PC-3 (cell line): ENCODE results near the gene CUL4A. TPM values are rescaled to one million over a fixed set of nuclear protein-coding genes. Genes with fewer than 3 reads are reported as not detected.
"Not testable (repeated sequence)": the region's sequence is repeated elsewhere in the genome, so short reads cannot be mapped to it uniquely, and the experiment has no call there.

Experiments used
- ATAC-seq: fragments of 200-7000 bp; cut with Tn5 transposase; 2 replicates; pipeline ENCODE4 v1.9.1; 2020; ENCODE audit warnings: mild to moderate bottlenecking, moderate library complexity
- BruUV-seq: library from RNA; stranded (reverse); fragments of 400-500 nt; replicated peaks from 2 replicates; lab custom pipeline; 2021; lab: Mats Ljungman, UMichigan
- CTCF ChIA-PET: fragments of 300-600 bp; sonication (Branson Sonifier 250); formaldehyde crosslinking; loops from one replicate; lab custom pipeline; 2022; ENCODE audit warnings: antibody characterized with exemption; lab: Charles Lee
- POLR2A ChIA-PET: fragments of 300-600 bp; sonication (Branson Sonifier 250); formaldehyde crosslinking; loops from one replicate; lab custom pipeline; 2022; ENCODE audit warnings: antibody characterized with exemption; ENCODE audit not compliant: unreplicated experiment; lab: Charles Lee
- DNase-seq: peaks from one replicate; pipeline ENCODE4 v3.0.0-alpha.2; 2015
- H2AFZ ChIP-seq: fragments of 300-600 bp; sonication (generic); 2 replicates; pipeline ENCODE4 v1.6.0; 2016; ENCODE audit warnings: antibody characterized with exemption, low read length
- H3F3A ChIP-seq: fragments of 300-600 bp; sonication (generic); one replicate; pipeline ENCODE4 v1.6.0; 2017; ENCODE audit warnings: antibody characterized with exemption, low read length, control low read depth, mild to moderate bottlenecking; ENCODE audit not compliant: unreplicated experiment
- H3K27ac ChIP-seq: fragments of 300-600 bp; sonication (generic); 2 replicates; pipeline ENCODE4 v1.5.1; 2016; ENCODE audit warnings: mild to moderate bottlenecking, low read length
- H3K27me3 ChIP-seq: fragments of 300-600 bp; sonication (generic); 2 replicates; pipeline ENCODE4 v1.6.1; 2016; ENCODE audit warnings: low read length, mixed read lengths
- H3K36me3 ChIP-seq: fragments of 300-600 bp; sonication (generic); 2 replicates; pipeline ENCODE4 v1.6.1; 2016; ENCODE audit warnings: low read depth, mixed run types, low read length, mixed read lengths
- H3K4me1 ChIP-seq: fragments of 300-600 bp; sonication (generic); 2 replicates; pipeline ENCODE4 v1.5.1; 2016; ENCODE audit warnings: low read length; ENCODE audit not compliant: insufficient read depth
- H3K4me2 ChIP-seq: fragments of 300-600 bp; sonication (generic); 2 replicates; pipeline ENCODE4 v1.6.0; 2016; ENCODE audit warnings: low read length
- H3K4me3 ChIP-seq: fragments of 300-600 bp; sonication (generic); 2 replicates; pipeline ENCODE4 v1.5.1; 2016; ENCODE audit warnings: mild to moderate bottlenecking, low read length, mixed read lengths
- H3K79me2 ChIP-seq: fragments of 300-600 bp; sonication (generic); 2 replicates; pipeline ENCODE4 v1.6.1; 2017; ENCODE audit warnings: low read length, mixed read lengths
- H3K9ac ChIP-seq: fragments of 300-600 bp; sonication (generic); 2 replicates; pipeline ENCODE4 v1.6.0; 2016; ENCODE audit warnings: mild to moderate bottlenecking, low read length
- H3K9me2 ChIP-seq: fragments of 300-600 bp; sonication (generic); replicated peaks from 2 replicates; pipeline ENCODE4 v1.6.1; 2016; ENCODE audit warnings: mixed run types, low read length, mixed read lengths
- H3K9me3 ChIP-seq: fragments of 300-600 bp; sonication (generic); 2 replicates; pipeline ENCODE4 v1.6.1; 2016; ENCODE audit warnings: low read length, mixed read lengths
- H4K20me1 ChIP-seq: fragments of 300-600 bp; sonication (generic); 2 replicates; pipeline ENCODE4 v1.6.1; 2016; ENCODE audit warnings: low read length, mixed read lengths
- EZH2 ChIP-seq: fragments of 300-600 bp; sonication (generic); IDR thresholded peaks from one replicate; pipeline ENCODE4 v1.6.1; 2017; ENCODE audit warnings: antibody characterized with exemption, mild to moderate bottlenecking, low read length; ENCODE audit not compliant: unreplicated experiment
- EZH2phosphoT487 ChIP-seq: fragments of 300-600 bp; sonication (generic); IDR thresholded peaks from 2 replicates; pipeline ENCODE4 v1.6.1; 2018; ENCODE audit warnings: mild to moderate bottlenecking, antibody characterized with exemption, low read length, borderline replicate concordance
- intact Hi-C: fragments of 100-400 bp; cut with micrococcal nuclease; formaldehyde crosslinking; loops from 2 replicates; pipeline ENCODE4 v1.9.0; 2023
- total RNA-seq: library from RNA; depleted of rRNA; stranded (reverse); fragments of >200 nt; gene quantifications from 2 replicates; pipeline ENCODE4 v1.2.3, GENCODE V29; 2014
- TF ChIP-seq, protein P1 (sequence below): fragments of 300-600 bp; sonication (generic); conservative IDR thresholded peaks from 2 replicates; pipeline ENCODE4 v1.5.1; 2017; ENCODE audit warnings: antibody characterized with exemption, low read depth, mild to moderate bottlenecking, low read length

The CUL4A gene
- total RNA-seq, 1 experiment from 2014 or later, result 82.4 TPM

- no peaks in the 10 kb centered on the region for H3K27me3 ChIP-seq
- H4K20me1 ChIP-seq, result no peaks in the 10 kb centered on the region
- no peak overlapping the region for H3K4me2 ChIP-seq
- H3K4me3 ChIP-seq, result no peak overlapping the region
- no peak for DNase-seq
- H2AFZ ChIP-seq, result no peak overlapping the region
- H3F3A ChIP-seq, result no peaks in the 10 kb centered on the region
- ChIA-PET POLR2A (no interaction called here), CTCF (no interaction called here)
- intact Hi-C loops, result no loop called here
- TF ChIP-seq EZH2phosphoT487 (no peak), EZH2 (no peak)
- TF ChIP-seq, protein P1, sequence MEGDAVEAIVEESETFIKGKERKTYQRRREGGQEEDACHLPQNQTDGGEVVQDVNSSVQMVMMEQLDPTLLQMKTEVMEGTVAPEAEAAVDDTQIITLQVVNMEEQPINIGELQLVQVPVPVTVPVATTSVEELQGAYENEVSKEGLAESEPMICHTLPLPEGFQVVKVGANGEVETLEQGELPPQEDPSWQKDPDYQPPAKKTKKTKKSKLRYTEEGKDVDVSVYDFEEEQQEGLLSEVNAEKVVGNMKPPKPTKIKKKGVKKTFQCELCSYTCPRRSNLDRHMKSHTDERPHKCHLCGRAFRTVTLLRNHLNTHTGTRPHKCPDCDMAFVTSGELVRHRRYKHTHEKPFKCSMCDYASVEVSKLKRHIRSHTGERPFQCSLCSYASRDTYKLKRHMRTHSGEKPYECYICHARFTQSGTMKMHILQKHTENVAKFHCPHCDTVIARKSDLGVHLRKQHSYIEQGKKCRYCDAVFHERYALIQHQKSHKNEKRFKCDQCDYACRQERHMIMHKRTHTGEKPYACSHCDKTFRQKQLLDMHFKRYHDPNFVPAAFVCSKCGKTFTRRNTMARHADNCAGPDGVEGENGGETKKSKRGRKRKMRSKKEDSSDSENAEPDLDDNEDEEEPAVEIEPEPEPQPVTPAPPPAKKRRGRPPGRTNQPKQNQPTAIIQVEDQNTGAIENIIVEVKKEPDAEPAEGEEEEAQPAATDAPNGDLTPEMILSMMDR, result no peak
- peaks cover 11% of the 10 kb centered on the region; the same call in 1 of the 2 replicates for H3K36me3 ChIP-seq
- H3K79me2 ChIP-seq, result no peaks in the 10 kb centered on the region
- H3K9me3 ChIP-seq, result no peaks in the 10 kb centered on the region
- no peak overlapping the region for H3K9ac ChIP-seq
- H3K27ac ChIP-seq, result no peak overlapping the region
- no peaks in the 10 kb centered on the region for H3K4me1 ChIP-seq
- no peak for ATAC-seq
- no TSS peak for BruUV-seq
- no peaks in the 10 kb centered on the region for H3K9me2 ChIP-seq
Measured at GRCh38 chr13:113258321-113259054, 49.1 kb downstream of the CUL4A start.

DNA sequence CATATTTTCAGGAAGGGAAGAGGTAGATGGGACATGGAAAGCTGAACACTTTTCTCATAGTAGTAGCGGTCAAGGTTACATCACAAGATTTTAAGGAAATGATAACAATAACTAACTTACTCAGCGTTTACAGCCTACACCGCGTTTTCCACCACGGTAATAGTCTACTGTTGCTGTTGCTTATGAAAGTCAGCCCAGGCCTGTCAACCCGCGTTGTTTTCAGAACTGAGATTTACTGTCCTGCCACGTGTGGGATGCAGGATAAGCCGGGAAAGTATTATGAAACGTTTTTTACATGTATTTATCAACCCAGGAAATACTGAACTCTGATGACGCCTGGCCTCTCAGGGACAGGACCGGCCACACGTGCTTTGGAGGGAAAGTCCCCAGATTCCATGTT lies 51.6 kb downstream of the CUL4A start:
- H3K9me3 ChIP-seq, result no peaks in the 10 kb centered on the region
- BruUV-seq, result no TSS peak
- no peak overlapping the region for H3K4me2 ChIP-seq
- DNase-seq, result no peak
- ATAC-seq, result no peak
- H3F3A ChIP-seq, result no peaks in the 10 kb centered on the region
- H3K9me2 ChIP-seq, result no peaks in the 10 kb centered on the region
- no peak overlapping the region for H3K27ac ChIP-seq
- peaks cover 4% of the 10 kb centered on the region; the same call in 1 of the 2 replicates for H3K36me3 ChIP-seq
- H2AFZ ChIP-seq, result no peak overlapping the region
- no peaks in the 10 kb centered on the region for H3K79me2 ChIP-seq
- H3K27me3 ChIP-seq, result no peaks in the 10 kb centered on the region
- H3K4me1 ChIP-seq, result no peaks in the 10 kb centered on the region
- TF ChIP-seq EZH2phosphoT487, result no peak
- no peak for TF ChIP-seq EZH2
- TF ChIP-seq, protein P1, result no peak
- CTCF ChIA-PET, result no interaction called here
- H3K4me3 ChIP-seq, result no peak overlapping the region
- H4K20me1 ChIP-seq, result no peaks in the 10 kb centered on the region
- POLR2A ChIA-PET, result no interaction called here
- no peak overlapping the region for H3K9ac ChIP-seq
- intact Hi-C loops, result no loop called here

- H3K27me3 ChIP-seq, H3F3A ChIP-seq, H3K4me3 ChIP-seq, H3K9me3 ChIP-seq, H3K9me2 ChIP-seq, BruUV-seq, H2AFZ ChIP-seq, H3K9ac ChIP-seq, CTCF ChIA-PET, H3K36me3 ChIP-seq, H3K27ac ChIP-seq, POLR2A ChIA-PET, H3K4me2 ChIP-seq, intact Hi-C loops, DNase-seq, ATAC-seq, H3K79me2 ChIP-seq, H4K20me1 ChIP-seq, H3K4me1 ChIP-seq: not testable (repeated sequence)
Measured at GRCh38 chr13:113263016-113263415, 53.6 kb downstream of the CUL4A start.
